H9 (cell line): Measurements from ENCODE around the gene WNT9A. TPM values are rescaled to one million over a fixed set of nuclear protein-coding genes. Genes with fewer than 3 reads are reported as not detected.
A peak's percentile ranks its signal among the peaks of the same experiment; 100 is the strongest.

Experiments
- DNase-seq: peaks from one replicate; pipeline ENCODE4 v3.0.0-alpha.2; 2017
- H2AFZ ChIP-seq: one replicate; pipeline ENCODE4 v1.6.1; 2013; ENCODE audit warnings: mild to moderate bottlenecking, low read length, control low read depth, moderate library complexity
- H2AK5ac ChIP-seq: 2 replicates; pipeline ENCODE4 v1.6.1; 2013; ENCODE audit warnings: low read length, control low read depth, mixed read lengths; ENCODE audit not compliant: insufficient read length
- H2BK120ac ChIP-seq: one replicate; pipeline ENCODE4 v1.6.1; 2013; ENCODE audit warnings: low read depth, mild to moderate bottlenecking, low read length, control low read depth, inconsistent platforms; ENCODE audit not compliant: poor library complexity, severe bottlenecking
- H2BK12ac ChIP-seq: 2 replicates; pipeline ENCODE4 v1.6.1; 2013; ENCODE audit warnings: low read length, control low read depth, mixed read lengths, low read depth; ENCODE audit not compliant: insufficient read length
- H2BK15ac ChIP-seq: 2 replicates; pipeline ENCODE4 v1.6.1; 2013; ENCODE audit warnings: low read depth, low read length, control low read depth
- H2BK20ac ChIP-seq: one replicate; pipeline ENCODE4 v1.6.1; 2013; ENCODE audit warnings: low read depth, mild to moderate bottlenecking, low read length, control low read depth, inconsistent platforms; ENCODE audit not compliant: poor library complexity, severe bottlenecking
- H2BK5ac ChIP-seq: 2 replicates; pipeline ENCODE4 v1.6.1; 2013; ENCODE audit warnings: low read length, control low read depth, mixed read lengths; ENCODE audit not compliant: insufficient read length
- H3K14ac ChIP-seq: 2 replicates; pipeline ENCODE4 v1.6.1; 2013; ENCODE audit warnings: low read length, control low read depth; ENCODE audit not compliant: insufficient read depth
- H3K18ac ChIP-seq: 2 replicates; pipeline ENCODE4 v1.6.1; 2013; ENCODE audit warnings: low read depth, mild to moderate bottlenecking, mixed read lengths, low read length, control low read depth; ENCODE audit not compliant: insufficient read length
- H3K23ac ChIP-seq: 2 replicates; pipeline ENCODE4 v1.6.1; 2013; ENCODE audit warnings: low read length, control low read depth, mixed read lengths, low read depth; ENCODE audit not compliant: insufficient read length
- H3K23me2 ChIP-seq: 2 replicates; pipeline ENCODE4 v1.6.1; 2013; ENCODE audit warnings: low read depth, mild to moderate bottlenecking, mixed read lengths, low read length, control low read depth; ENCODE audit not compliant: insufficient read length, poor library complexity, severe bottlenecking
- H3K27ac ChIP-seq: 2 replicates; pipeline ENCODE4 v1.5.1; 2013; ENCODE audit warnings: low read length, control low read depth, mixed read lengths, low read depth; ENCODE audit not compliant: insufficient read length
- H3K27me3 ChIP-seq: 2 replicates; pipeline ENCODE4 v1.6.1; 2013; ENCODE audit warnings: low read length, control low read depth, inconsistent platforms; ENCODE audit not compliant: insufficient read depth
- H3K4ac ChIP-seq: 2 replicates; pipeline ENCODE4 v1.6.1; 2013; ENCODE audit warnings: low read depth, mild to moderate bottlenecking, control low read depth, inconsistent platforms, low read length, moderate library complexity
- H3K4me1 ChIP-seq: 2 replicates; pipeline ENCODE4 v1.6.1; 2013; ENCODE audit warnings: low read length, control low read depth, inconsistent platforms; ENCODE audit not compliant: insufficient read depth
- H3K4me2 ChIP-seq: 2 replicates; pipeline ENCODE4 v1.6.1; 2013; ENCODE audit warnings: low read length, control low read depth, mixed read lengths; ENCODE audit not compliant: insufficient read length, insufficient read depth
- H3K56ac ChIP-seq: 2 replicates; pipeline ENCODE4 v1.6.1; 2013; ENCODE audit warnings: low read depth, mild to moderate bottlenecking, mixed read lengths, low read length, control low read depth; ENCODE audit not compliant: insufficient read length
- H3K79me1 ChIP-seq: 2 replicates; pipeline ENCODE4 v1.6.1; 2013; ENCODE audit warnings: low read depth, mild to moderate bottlenecking, moderate library complexity, low read length, control low read depth, inconsistent platforms; ENCODE audit not compliant: insufficient read depth, poor library complexity, severe bottlenecking
- H3K79me2 ChIP-seq: 2 replicates; pipeline ENCODE4 v1.6.1; 2013; ENCODE audit warnings: low read length, control low read depth, inconsistent platforms; ENCODE audit not compliant: insufficient read depth
- H3K9ac ChIP-seq: 2 replicates; pipeline ENCODE4 v1.6.1; 2013; ENCODE audit warnings: low read length, control low read depth, mixed read lengths; ENCODE audit not compliant: insufficient read length; ENCODE audit errors: extremely low read depth
- H3K9me3 ChIP-seq: one replicate; pipeline ENCODE4 v1.6.1; 2013; ENCODE audit warnings: low read depth, low read length, inconsistent platforms; ENCODE audit not compliant: control insufficient read depth
- H3T11ph ChIP-seq: one replicate; pipeline ENCODE4 v1.6.1; 2013; ENCODE audit warnings: mild to moderate bottlenecking, low read length, control low read depth, inconsistent platforms
- H4K20me1 ChIP-seq: one replicate; pipeline ENCODE4 v1.6.1; 2013; ENCODE audit not compliant: control insufficient read depth, insufficient read length, insufficient read depth
- H4K5ac ChIP-seq: 2 replicates; pipeline ENCODE4 v1.6.1; 2013; ENCODE audit warnings: low read depth, mild to moderate bottlenecking, mixed read lengths, low read length, control low read depth; ENCODE audit not compliant: insufficient read length
- H4K8ac ChIP-seq: replicated peaks from 2 replicates; pipeline ENCODE4 v1.6.1; 2013; ENCODE audit warnings: low read length, control low read depth, mixed read lengths, low read depth; ENCODE audit not compliant: insufficient read length
- H4K91ac ChIP-seq: 2 replicates; pipeline ENCODE4 v1.6.1; 2013; ENCODE audit warnings: low read depth, mild to moderate bottlenecking, moderate library complexity, mixed read lengths, low read length, control low read depth; ENCODE audit not compliant: insufficient read length
- H3K27ac Mint-ChIP-seq, 3 experiments: 2 replicates in 2 of 3; 3 replicates in 1 of 3; pipeline ENCODE4 v1.8.0; 2020 to 2021; ENCODE audit warnings: mixed read lengths in 3 of 3, mild to moderate bottlenecking in 1 of 3, moderate library complexity in 1 of 3
- H3K27me3 Mint-ChIP-seq: 2 replicates; pipeline ENCODE4 v1.8.0; 2021; ENCODE audit warnings: low read depth, mild to moderate bottlenecking, moderate library complexity, mixed read lengths
- H3K36me3 Mint-ChIP-seq, 3 experiments: 2 replicates in 2 of 3; 3 replicates in 1 of 3; pipeline ENCODE4 v1.8.0; 2020 to 2021; ENCODE audit warnings: low read depth in 3 of 3, mixed read lengths in 3 of 3; ENCODE audit not compliant: insufficient read depth in 1 of 3
- H3K4me1 Mint-ChIP-seq, 2 experiments: 2 replicates each; pipeline ENCODE4 v1.8.0; 2020; ENCODE audit warnings: mixed read lengths in 2 of 2
- H3K4me3 Mint-ChIP-seq, 2 experiments: 2 replicates in 1 of 2; 3 replicates in 1 of 2; pipeline ENCODE4 v1.8.0; 2020 to 2021; ENCODE audit warnings: mild to moderate bottlenecking in 2 of 2, mixed read lengths in 2 of 2, moderate library complexity in 1 of 2
- H3K9me3 Mint-ChIP-seq, 2 experiments: 2 replicates in 1 of 2; 3 replicates in 1 of 2; pipeline ENCODE4 v1.8.0; 2020; ENCODE audit warnings: mild to moderate bottlenecking in 2 of 2, mixed read lengths in 2 of 2, moderate library complexity in 1 of 2
- CTCF ChIP-seq: fragments of 200-600 bp; sonication (generic); conservative IDR thresholded peaks from 3 replicates; pipeline ENCODE4 v1.8.0; 2021; ENCODE audit warnings: antibody characterized with exemption, mild to moderate bottlenecking
- WGBS: extraction: QIAGEN DNeasy Blood & Tissue Kit; methylation state at CpG from one replicate; pipeline ENCODE4 v1.1.7; 2013; ENCODE audit warnings: missing lambda C conversion rate, low lambda C conversion rate, mixed read lengths; ENCODE audit not compliant: insufficient read length; ENCODE audit errors: extremely low coverage; 5-methylcytosine and 5-hydroxymethylcytosine counted together
- total RNA-seq: library from RNA; stranded (reverse); gene quantifications from 2 replicates; pipeline ENCODE4 v1.2.1, GENCODE V29; 2021

The WNT9A gene
- total RNA-seq, 1 experiment from 2014 or later = 0.77 TPM

DNA sequence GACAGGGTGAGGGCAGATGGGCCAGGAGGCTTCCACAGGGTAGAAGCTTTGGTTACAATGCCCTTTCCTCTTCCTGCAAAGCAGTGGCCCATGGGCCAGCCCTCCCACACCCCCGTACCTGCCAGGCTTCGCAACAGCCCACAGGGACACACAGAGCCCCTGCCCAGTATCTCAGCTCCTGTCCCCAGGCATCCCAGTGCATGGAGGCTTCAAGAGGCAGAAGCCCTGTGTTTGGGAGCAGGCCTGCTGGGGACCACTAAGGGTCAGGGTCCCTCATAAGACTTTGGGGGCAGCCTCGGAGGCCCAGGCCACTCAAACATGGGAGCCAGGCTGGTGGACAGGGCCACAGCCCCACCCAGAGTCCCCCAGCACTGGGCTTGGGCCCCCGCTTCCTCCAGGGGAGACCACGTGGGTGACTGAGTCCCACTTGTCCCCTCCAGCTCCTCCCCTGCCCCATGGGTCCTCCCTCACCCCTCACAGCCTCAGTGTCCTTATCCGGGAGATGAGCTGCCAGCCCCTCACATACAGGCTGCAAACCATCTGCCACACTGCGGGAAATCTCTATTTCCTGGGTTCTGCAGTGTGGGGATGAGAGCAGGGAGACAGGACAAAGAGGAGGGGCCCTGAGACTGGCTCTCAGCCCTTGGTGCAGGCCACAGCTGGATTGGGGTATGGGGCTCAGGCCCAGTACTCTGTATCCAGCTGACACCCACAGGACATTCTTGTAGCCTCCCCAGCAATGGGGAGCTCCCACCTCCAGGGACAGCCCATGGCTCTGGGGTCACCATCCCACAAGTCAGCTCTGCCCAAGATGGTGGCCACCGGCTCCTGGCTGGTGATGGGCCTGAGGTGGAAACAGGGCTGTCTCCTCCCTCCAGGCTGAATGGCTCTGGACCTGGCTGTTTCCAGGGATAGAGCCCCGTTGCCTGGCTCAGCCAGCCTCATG, 50.7 kb downstream of the WNT9A start:
- no peak overlapping the region for H3K4ac ChIP-seq
- no peak overlapping the region for H2BK12ac ChIP-seq
- H3K23me2 ChIP-seq = no peaks in the 10 kb centered on the region
- Mint-ChIP-seq H3K4me1 (peaks cover 8 to 20% of the 10 kb centered on the region in 2 experiments), H3K9me3 (no peaks in the 10 kb centered on the region), H3K4me3 (no peak overlapping the region), H3K27ac (no peak overlapping the region), H3K27me3 (no peaks in the 10 kb centered on the region), H3K36me3 (no peaks in the 10 kb centered on the region; a peak in 1 of 7 replicates)
- no peak overlapping the region for H4K91ac ChIP-seq
- H2AFZ ChIP-seq = no peak overlapping the region
- no CpG with 5 or more reads among the region's 9 CpGs for WGBS
- no peaks in the 10 kb centered on the region for H3K79me2 ChIP-seq
- no peak overlapping the region for H3K9ac ChIP-seq
- H3K18ac ChIP-seq = no peak overlapping the region
- H3K27me3 ChIP-seq = no peaks in the 10 kb centered on the region
- H2AK5ac ChIP-seq = no peak overlapping the region
- no peak overlapping the region for H4K8ac ChIP-seq
- no peak overlapping the region for H3K4me2 ChIP-seq
- no peak overlapping the region for H2BK120ac ChIP-seq
- H2BK20ac ChIP-seq = no peak overlapping the region
- H4K20me1 ChIP-seq = no peaks in the 10 kb centered on the region
- no peak overlapping the region for H2BK15ac ChIP-seq
- no peak overlapping the region for H3K23ac ChIP-seq
- no peaks in the 10 kb centered on the region for H3K4me1 ChIP-seq
- no peak overlapping the region for H3K56ac ChIP-seq
- no peak overlapping the region for H4K5ac ChIP-seq
- H3K14ac ChIP-seq = no peak overlapping the region
- TF ChIP-seq CTCF = no peak
- H3K27ac ChIP-seq = no peak overlapping the region
- H3K9me3 ChIP-seq = no peaks in the 10 kb centered on the region
- DNase-seq = peak; percentile 24
- H3T11ph ChIP-seq = no peak overlapping the region
- H2BK5ac ChIP-seq = no peak overlapping the region
- no peaks in the 10 kb centered on the region for H3K79me1 ChIP-seq
